HG03571 (cell line): ENCODE results near the gene PNPLA2.

Experiments
- ATAC-seq: cut with Tn5 transposase; IDR thresholded peaks from one replicate; pipeline ENCODE4 v1.9.1; 2021; ENCODE audit not compliant: unreplicated experiment

PNPLA2 gene

GRCh38 chr11:858053-858761, 39.5 kb downstream of the PNPLA2 start:
- ATAC-seq, result no peak

GRCh38 chr11:858762-859339, 40.1 kb downstream of the PNPLA2 start:
- ATAC-seq, result no peak

GRCh38 chr11:859394-860131, 40.8 kb downstream of the PNPLA2 start:
- ATAC-seq, result no peak

GRCh38 chr11:860234-861104, 41.8 kb downstream of the PNPLA2 start:
- no peak for ATAC-seq

GRCh38 chr11:861105-861479, 42.4 kb downstream of the PNPLA2 start:
- ATAC-seq, result no peak

GRCh38 chr11:862081-862661, 43.5 kb downstream of the PNPLA2 start:
- ATAC-seq, result no peak

GRCh38 chr11:862696-863022, 43.9 kb downstream of the PNPLA2 start:
- no peak for ATAC-seq

GRCh38 chr11:863023-863909, 44.6 kb downstream of the PNPLA2 start:
- ATAC-seq, result no peak

GRCh38 chr11:863910-864827, 45.5 kb downstream of the PNPLA2 start:
- ATAC-seq, result no peak

GRCh38 chr11:864898-865297, 46.2 kb downstream of the PNPLA2 start:
- ATAC-seq, result no peak

GRCh38 chr11:865462-866430, 47.0 kb downstream of the PNPLA2 start:
- no peak for ATAC-seq

GRCh38 chr11:866481-866880, 47.8 kb downstream of the PNPLA2 start:
- ATAC-seq, result no peak

- ATAC-seq, result no peak
Measured at GRCh38 chr11:867856-868358, 49.2 kb downstream of the PNPLA2 start.

- ATAC-seq, result no peak
Measured at GRCh38 chr11:868394-868793, 49.7 kb downstream of the PNPLA2 start.

- no peak for ATAC-seq
Measured at GRCh38 chr11:868802-869201, 50.1 kb downstream of the PNPLA2 start.

GRCh38 chr11:869399-870126, 50.8 kb downstream of the PNPLA2 start:
- no peak for ATAC-seq

GRCh38 chr11:870127-870413, 51.4 kb downstream of the PNPLA2 start:
- ATAC-seq, result no peak
